ENCODE measurements around the gene SH3RF3. TPM values are rescaled to one million over a fixed set of nuclear protein-coding genes. Genes with fewer than 3 reads are reported as not detected.
"Not testable (repeated sequence)": the region's sequence is repeated elsewhere in the genome, so short reads cannot be mapped to it uniquely, and the experiment has no call there.

SH3RF3 gene
- total RNA-seq, 1 experiment from 2014 or later: 4.9 TPM

- Histone ChIP-seq H3K27ac (ENCODE audit: low read length) (no peak overlapping the region), H3K4me3 (ENCODE audit: low read depth in 2 of 2, low read length in 2 of 2) (no peak overlapping the region), H3K4me1 (ENCODE audit: control insufficient read depth, insufficient read depth, low read length) (no peaks in the 10 kb centered on the region), H3K27me3 (ENCODE audit: control insufficient read depth, insufficient read depth, low read length) (no peaks in the 10 kb centered on the region), H3K36me3 (ENCODE audit: control insufficient read depth, insufficient read depth, low read length) (no peaks in the 10 kb centered on the region), H3K9me3 (ENCODE audit: control insufficient read depth, insufficient read depth, low read depth, low read length) (no peaks in the 10 kb centered on the region)
- ChIA-PET POLR2A (no interaction called here), CTCF (interaction anchor here (0.6 kb wide), 1 partner anchor 278 kb away, joined by 4 read pairs; no protein-coding TSS in a partner anchor)
- no peak for TF ChIP-seq TCF7L2 (IDR thresholded peaks at IDR 0.05; ENCODE audit: low read depth, low read length)
- no peak for TF ChIP-seq REST (IDR thresholded peaks at IDR 0.05; ENCODE audit: insufficient read depth in 1 of 2, low read depth in 2 of 2, low read length in 1 of 2)
- TF ChIP-seq CTCF (IDR thresholded peaks at IDR 0.05): no peak
- TF ChIP-seq SIN3A (IDR thresholded peaks at IDR 0.05; ENCODE audit: borderline replicate concordance, insufficient read depth, low read depth, low read length): no peak
- TF ChIP-seq POLR2AphosphoS5 (IDR thresholded peaks at IDR 0.05; ENCODE audit: low read depth, low read length): no peak
- no TSS peak for BruUV-seq (replicated peaks)
- DNase-seq (ENCODE audit: low read depth, low spot score) (no peak), ATAC-seq (no peak)
- intact Hi-C loops (cut with micrococcal nuclease; ENCODE audit: unreplicated experiment) (no loop called here), in situ Hi-C loops (cut with HindIII; ENCODE audit: low pct_unique_long_range_greater_than_20kb, low sequenced_read_pairs) (no loop called here)
Observed at GRCh38 chr2:109535217-109535946, 406.4 kb downstream of the SH3RF3 start.

- CTCF ChIA-PET; H3K4me1 ChIP-seq (ENCODE audit: control insufficient read depth, insufficient read depth, low read length); ATAC-seq; H3K27ac ChIP-seq (ENCODE audit: low read length); H3K36me3 ChIP-seq (ENCODE audit: control insufficient read depth, insufficient read depth, low read length); in situ Hi-C loops (cut with HindIII; ENCODE audit: low pct_unique_long_range_greater_than_20kb, low sequenced_read_pairs); POLR2A ChIA-PET; DNase-seq (ENCODE audit: low read depth, low spot score); intact Hi-C loops (cut with micrococcal nuclease; ENCODE audit: unreplicated experiment); BruUV-seq (replicated peaks); H3K4me3 ChIP-seq (ENCODE audit: low read depth in 2 of 2, low read length in 2 of 2); H3K9me3 ChIP-seq (ENCODE audit: control insufficient read depth, insufficient read depth, low read depth, low read length); H3K27me3 ChIP-seq (ENCODE audit: control insufficient read depth, insufficient read depth, low read length): not testable (repeated sequence)
Observed at GRCh38 chr2:109536556-109536955, 407.6 kb downstream of the SH3RF3 start.

- Histone ChIP-seq H3K27me3 (ENCODE audit: control insufficient read depth, insufficient read depth, low read length) (no peaks in the 10 kb centered on the region), H3K4me1 (ENCODE audit: control insufficient read depth, insufficient read depth, low read length) (no peaks in the 10 kb centered on the region), H3K9me3 (ENCODE audit: control insufficient read depth, insufficient read depth, low read depth, low read length) (no peaks in the 10 kb centered on the region), H3K27ac (ENCODE audit: low read length) (no peak overlapping the region), H3K36me3 (ENCODE audit: control insufficient read depth, insufficient read depth, low read length) (no peaks in the 10 kb centered on the region), H3K4me3 (ENCODE audit: low read depth in 2 of 2, low read length in 2 of 2) (no peak overlapping the region)
- in situ Hi-C loops (cut with HindIII; ENCODE audit: low pct_unique_long_range_greater_than_20kb, low sequenced_read_pairs): no loop called here
- intact Hi-C loops (cut with micrococcal nuclease; ENCODE audit: unreplicated experiment): no loop called here
- no TSS peak for BruUV-seq (replicated peaks)
- DNase-seq (ENCODE audit: low read depth, low spot score) (no peak), ATAC-seq (no peak)
- no peak for TF ChIP-seq REST (IDR thresholded peaks at IDR 0.05; ENCODE audit: insufficient read depth in 1 of 2, low read depth in 2 of 2, low read length in 1 of 2)
- TF ChIP-seq SIN3A (IDR thresholded peaks at IDR 0.05; ENCODE audit: borderline replicate concordance, insufficient read depth, low read depth, low read length): no peak
- TF ChIP-seq CTCF (IDR thresholded peaks at IDR 0.05): no peak
- TF ChIP-seq POLR2AphosphoS5 (IDR thresholded peaks at IDR 0.05; ENCODE audit: low read depth, low read length): no peak
- TF ChIP-seq TCF7L2 (IDR thresholded peaks at IDR 0.05; ENCODE audit: low read depth, low read length): no peak
- ChIA-PET POLR2A (no interaction called here), CTCF (interaction anchor here (0.6 kb wide), 1 partner anchor 10 kb away, joined by 6 read pairs; no protein-coding TSS in a partner anchor)
Observed at GRCh38 chr2:109537565-109538222, 408.7 kb downstream of the SH3RF3 start.

Data from Panc1 (cell line).